NOMO-1 (cell line): Measurements from ENCODE around the gene AGFG1.

Experiments used
- DNase-seq, 2 experiments: peaks; one replicate each; lab custom pipeline; 2025; ENCODE audit not compliant: unreplicated experiment in 2 of 2; lab: John Stamatoyannopoulos, UW

The AGFG1 gene

DNA sequence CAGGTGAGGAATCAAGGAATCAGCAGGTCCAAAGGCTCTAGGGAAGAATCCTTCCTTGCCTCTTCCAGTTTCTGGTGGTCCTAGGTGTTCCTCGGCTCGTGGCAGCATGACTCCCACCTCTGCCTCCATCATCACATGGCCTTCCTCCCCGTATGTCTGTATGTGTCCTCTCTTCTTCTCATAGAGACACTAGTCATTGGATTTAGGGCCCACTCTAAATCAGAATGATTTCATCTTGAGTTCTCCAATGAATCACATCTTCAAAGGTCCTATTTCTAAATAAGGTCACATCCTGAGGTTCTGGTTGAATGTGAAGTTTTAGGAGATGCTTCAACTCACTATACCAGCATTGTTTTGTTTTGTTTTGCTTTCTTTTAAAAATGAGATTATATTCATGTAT, 11.1 kb upstream of the AGFG1 start:
- no peak for DNase-seq

- DNase-seq = no peak
These were observed 10.0 kb upstream of the AGFG1 start for GRCh38 chr2:227461811-227462461.

DNA sequence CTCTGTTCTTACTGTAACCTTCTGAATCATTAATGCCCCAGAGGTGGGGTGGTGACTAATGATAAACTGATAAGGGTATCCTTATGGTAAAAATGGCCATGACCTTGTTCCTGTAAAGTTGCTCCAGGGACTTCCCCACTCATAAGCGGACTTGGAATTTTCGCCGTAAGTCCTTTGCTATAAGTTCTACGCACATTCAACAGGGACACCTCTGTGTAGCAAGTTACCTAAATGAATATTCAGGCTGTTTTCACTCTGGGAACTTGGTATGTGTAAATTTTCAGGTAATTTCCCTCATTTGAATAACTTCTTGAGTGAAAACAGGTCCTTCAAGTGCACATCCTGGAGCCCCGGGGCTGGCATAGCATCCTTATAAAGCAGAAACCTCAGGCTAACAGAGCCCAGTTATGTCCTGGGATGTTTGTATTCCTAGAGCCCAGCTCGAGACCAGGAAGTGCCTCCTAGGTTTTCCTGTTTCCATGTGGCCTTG, 9.4 kb upstream of the AGFG1 start:
- DNase-seq = no peak

GRCh38 chr2:227462972-227463931, 8.7 kb upstream of the AGFG1 start:
- no peak for DNase-seq

GRCh38 chr2:227464361-227464760, 7.6 kb upstream of the AGFG1 start:
- DNase-seq = no peak

- no peak for DNase-seq
These were observed 7.1 kb upstream of the AGFG1 start for GRCh38 chr2:227464851-227465250.

- DNase-seq = no peak
These were observed 4.9 kb upstream of the AGFG1 start for GRCh38 chr2:227466887-227467600.

DNA sequence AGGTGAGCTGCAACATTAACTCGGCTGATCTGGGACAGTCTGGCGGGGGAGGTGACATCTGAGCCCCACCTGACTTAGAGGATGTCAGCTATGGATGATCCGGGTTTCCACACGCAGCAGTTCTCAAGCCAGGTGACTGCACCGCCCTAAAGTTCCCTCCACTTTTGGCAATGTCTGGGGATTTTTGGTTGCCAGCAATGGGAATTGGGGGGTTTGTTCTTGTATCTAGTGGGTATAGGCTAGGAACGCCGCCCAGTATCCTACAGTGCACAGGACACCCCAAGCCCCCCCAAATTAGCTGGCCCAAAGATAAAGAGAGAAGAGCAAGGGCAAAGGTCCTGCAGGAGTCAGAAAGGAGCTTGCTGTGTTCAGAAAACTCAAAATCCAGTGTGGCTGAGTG, 544 bp upstream of the AGFG1 start:
- DNase-seq = no peak

DNA sequence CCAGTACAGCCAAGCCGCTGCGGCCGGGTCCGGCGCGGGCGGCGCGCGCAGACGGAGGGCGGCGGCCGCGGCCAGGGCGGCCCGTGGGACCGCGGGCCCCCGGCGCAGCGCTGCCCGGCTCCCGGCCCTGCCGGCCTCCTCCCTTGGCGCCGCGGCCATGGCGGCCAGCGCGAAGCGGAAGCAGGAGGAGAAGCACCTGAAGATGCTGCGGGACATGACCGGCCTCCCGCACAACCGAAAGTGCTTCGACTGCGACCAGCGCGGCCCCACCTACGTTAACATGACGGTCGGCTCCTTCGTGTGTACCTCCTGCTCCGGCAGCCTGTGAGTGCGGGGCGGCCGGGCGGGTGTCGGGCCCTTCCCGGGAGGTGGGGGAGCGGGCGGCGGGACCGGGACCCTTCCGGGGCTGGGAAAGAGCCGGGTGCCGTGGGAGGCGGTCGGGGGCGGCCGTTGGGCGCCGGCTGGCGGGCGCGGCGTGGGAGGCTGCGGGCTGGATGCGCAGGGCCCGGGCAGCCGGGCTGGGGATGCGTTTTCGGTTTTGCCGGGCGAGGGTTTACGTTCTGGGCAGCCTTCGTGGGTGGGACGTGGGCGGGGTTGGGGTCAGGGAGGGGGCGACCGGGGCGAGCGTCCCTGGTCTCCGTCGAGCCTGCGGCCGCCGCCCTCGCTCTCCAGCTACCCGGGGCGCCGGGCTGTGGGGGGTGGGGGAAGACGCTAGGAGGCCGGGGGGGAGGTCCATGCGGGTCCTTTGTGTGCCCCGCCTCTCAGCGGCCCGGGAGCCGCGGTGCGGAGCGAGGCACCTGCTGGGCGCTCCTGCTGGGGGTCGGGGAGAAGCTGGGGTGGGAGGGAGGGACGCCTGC, 537 bp downstream of the AGFG1 start:
- peak; percentile 44 to 55 for DNase-seq

GRCh38 chr2:227473122-227473461, 1.1 kb downstream of the AGFG1 start:
- DNase-seq = no peak

GRCh38 chr2:227473806-227474205, 1.9 kb downstream of the AGFG1 start:
- DNase-seq = no peak

GRCh38 chr2:227474410-227474809, 2.5 kb downstream of the AGFG1 start:
- DNase-seq = no peak

GRCh38 chr2:227477291-227477690, 5.3 kb downstream of the AGFG1 start:
- no peak for DNase-seq

DNA sequence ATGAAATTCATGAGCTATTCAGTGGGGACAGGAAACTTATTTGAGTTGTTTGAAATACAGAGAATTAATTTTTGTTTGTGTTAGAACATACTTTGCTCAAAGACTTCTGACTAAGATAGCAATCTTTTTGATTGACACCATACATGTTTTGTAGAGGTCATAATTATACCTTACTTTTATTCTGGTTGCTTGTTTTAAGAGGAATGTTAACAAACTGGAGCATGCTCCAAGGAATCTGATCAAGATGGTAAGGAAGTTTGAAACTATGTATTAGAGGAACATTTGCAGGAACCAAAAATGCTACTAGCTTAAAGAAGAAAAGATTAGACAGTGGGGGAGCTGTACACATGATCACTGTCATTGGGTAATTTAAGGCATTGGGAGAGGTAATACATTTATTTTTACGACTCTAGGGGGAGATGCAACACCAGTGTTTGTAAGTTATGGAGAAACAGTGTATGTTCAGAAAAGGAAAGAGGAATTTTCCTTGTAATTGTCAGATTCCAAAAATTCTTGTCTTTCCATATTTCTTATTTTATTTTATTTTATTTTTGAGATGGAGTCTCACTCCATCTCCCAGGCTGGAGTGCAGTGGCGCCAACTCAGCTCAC, 8.0 kb downstream of the AGFG1 start:
- DNase-seq = peak; percentile 21 to 46

DNA sequence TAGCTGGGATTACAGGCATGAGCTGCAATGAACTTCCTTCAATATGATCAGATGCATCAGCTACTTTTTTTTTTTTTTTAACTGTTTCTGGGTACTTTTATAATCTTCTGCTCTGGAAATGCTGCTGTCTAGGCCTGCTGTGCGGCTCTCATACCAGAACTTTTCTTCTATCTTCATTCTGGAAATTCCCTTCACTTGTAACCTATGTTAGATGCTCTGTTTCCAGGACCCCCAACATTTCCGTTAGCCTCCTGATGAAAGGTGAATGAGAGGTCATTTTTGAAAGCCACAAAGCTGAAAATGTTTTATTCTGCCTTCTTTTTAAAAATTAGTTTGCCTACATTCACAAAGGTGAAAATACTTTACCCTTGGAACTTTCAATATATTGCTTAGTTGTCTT, 8.6 kb downstream of the AGFG1 start:
- no peak for DNase-seq

DNA sequence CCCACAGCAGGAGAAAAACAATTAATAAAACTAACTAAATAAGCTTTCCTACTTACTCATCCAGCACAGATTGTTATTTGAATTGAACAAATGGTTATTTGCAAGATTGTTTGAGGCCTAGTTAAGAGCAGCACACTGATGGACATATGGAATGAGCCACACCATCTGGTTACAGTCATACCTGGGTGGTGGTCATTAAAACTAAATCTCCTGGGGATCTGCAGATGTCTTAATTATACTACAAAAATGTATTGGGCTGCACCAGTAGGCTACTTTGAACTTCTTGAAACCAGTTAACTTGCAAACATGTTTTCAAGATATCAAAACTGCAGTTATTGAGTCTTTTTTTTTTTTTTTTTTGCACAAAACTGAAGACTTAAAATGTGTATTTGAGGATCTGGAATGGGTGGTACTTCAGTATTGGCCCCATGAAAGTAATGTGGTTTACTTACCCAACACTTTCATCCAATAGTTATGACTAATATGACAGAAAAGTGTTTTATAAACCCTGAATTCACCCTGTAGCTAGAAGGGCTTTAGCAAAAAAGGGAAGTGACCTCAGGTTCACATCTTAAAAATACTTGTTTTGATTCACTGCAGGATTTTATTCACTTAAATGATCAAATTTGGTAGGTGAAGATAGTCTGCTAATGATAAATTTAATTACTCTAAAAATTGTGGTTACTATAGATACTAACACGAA, 10.8 kb downstream of the AGFG1 start:
- peak; percentile 79 to 92 for DNase-seq

- DNase-seq = no peak
These were observed 13.5 kb downstream of the AGFG1 start for GRCh38 chr2:227485429-227485828.

DNA sequence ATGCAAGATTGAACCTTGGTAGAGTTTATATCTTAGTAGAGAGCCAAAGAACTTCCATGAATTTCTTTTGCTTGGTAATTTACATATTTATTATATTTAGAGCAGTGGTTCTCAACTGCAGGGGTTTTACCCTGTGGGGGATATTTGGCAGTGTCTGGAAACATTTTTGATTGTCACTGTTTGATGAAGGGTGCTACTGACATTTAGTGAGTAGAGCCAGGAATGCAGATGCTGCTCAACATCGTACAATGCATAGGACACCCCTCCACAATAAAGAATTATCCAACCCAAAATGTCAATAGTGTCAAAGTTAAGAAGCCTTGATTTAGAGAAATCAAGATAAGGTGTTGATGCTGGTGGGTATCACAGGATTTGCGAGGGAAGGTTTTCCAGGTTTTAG, 14.7 kb downstream of the AGFG1 start:
- no peak for DNase-seq

DNA sequence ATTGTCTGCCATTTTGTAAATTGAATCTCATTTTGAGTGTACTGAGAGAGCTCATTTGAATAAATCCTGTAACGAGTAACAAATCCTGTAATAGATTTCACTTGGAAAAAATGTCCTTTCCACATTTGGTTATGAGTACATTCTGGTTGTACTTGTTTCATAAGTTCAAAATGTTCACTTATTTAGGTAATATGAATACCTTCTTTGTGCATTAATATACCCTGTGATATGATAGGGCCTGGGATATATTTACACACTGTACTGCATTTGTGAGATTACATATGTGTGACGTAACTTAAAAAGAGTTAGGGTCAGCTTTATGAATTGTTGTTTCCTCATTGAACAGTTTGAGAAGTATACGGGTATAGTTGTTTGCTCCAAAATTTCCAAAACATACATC, 16.1 kb downstream of the AGFG1 start:
- DNase-seq = no peak
